Measurements from ENCODE around the gene KMO. TPM values are rescaled to one million over a fixed set of nuclear protein-coding genes. Genes with fewer than 3 reads are reported as not detected.

Gene KMO
- total and polyA plus RNA-seq, 2 of the 8 experiments (the other 6 are each of a cell fraction or from before 2014, with no cell fraction given) = not detected

DNA sequence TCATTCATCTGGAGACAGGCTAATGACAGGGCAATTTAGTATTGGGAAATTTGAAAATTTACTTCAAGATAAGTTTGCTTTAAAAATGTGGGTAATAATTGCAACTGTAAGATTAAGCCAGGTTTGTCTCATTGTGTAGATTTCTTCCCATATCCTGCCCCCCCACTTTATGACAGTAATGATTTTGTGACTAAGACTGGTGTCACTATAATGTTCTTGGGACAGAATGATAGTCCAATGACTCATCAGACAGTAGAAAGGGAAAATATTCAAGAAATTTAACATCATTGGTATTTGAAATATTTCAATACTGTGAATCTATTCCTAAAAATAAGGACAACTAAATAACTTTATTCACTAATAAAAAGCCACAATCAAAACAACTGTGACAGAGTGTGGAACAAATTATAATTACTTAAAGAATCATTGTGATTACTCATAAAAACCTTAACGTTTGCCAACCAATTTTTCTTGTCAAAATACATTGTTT is 49.4 kb upstream of the KMO start:
- no peak overlapping the region for H3K56ac ChIP-seq (replicated peaks; ENCODE audit: insufficient read length, low read depth, low read length)
- H2BK20ac ChIP-seq (ENCODE audit: low read length) = no peak overlapping the region
- H4K8ac ChIP-seq (ENCODE audit: extremely low read depth, insufficient read depth, low read length) = no peak overlapping the region
- no peak for DNase-seq (ENCODE audit: low read depth in 1 of 2, low spot score in 2 of 2)
- WGBS, 2 experiments (ENCODE audit: extremely low coverage in 1 of 2, insufficient coverage in 1 of 2, insufficient read length in 1 of 2, insufficient replicate concordance in 2 of 2, low coverage in 1 of 2, low lambda C conversion rate in 2 of 2, missing lambda C conversion rate in 1 of 2) = 79% methylated on average over 1 of the region's 1 CpG; no CpG with 5 or more reads in 1 of the 2 experiments
- no peak overlapping the region for H4K91ac ChIP-seq (replicated peaks; ENCODE audit: insufficient read length, low read length)
- H3K9ac ChIP-seq (replicated peaks in 1 of 4; ENCODE audit: extremely low read depth in 1 of 4, low read depth in 3 of 4, low read length in 3 of 4) = no peak overlapping the region
- no peak overlapping the region for H2BK5ac ChIP-seq (ENCODE audit: low read depth, low read length)
- H3K4me3 ChIP-seq (ENCODE audit: extremely low read depth in 1 of 4, insufficient read depth in 2 of 4, low read depth in 3 of 4, low read length in 4 of 4) = no peak overlapping the region
- H2AK5ac ChIP-seq (ENCODE audit: low read depth, low read length) = no peak overlapping the region
- no peak overlapping the region for H2AFZ ChIP-seq (ENCODE audit: low read length)
- no peaks in the 10 kb centered on the region for H3K9me3 ChIP-seq (ENCODE audit: insufficient read depth in 2 of 2, low read depth in 1 of 2, low read length in 1 of 2)
- no peak overlapping the region for H3K14ac ChIP-seq (ENCODE audit: insufficient read length)
- no peaks in the 10 kb centered on the region for H3K4me1 ChIP-seq (replicated peaks in 1 of 4; ENCODE audit: control insufficient read depth in 3 of 4, insufficient read depth in 4 of 4, low read length in 3 of 4)
- no peak overlapping the region for H2BK120ac ChIP-seq (replicated peaks; ENCODE audit: low read depth, low read length)
- H3K79me2 ChIP-seq (ENCODE audit: control insufficient read depth in 1 of 2, insufficient read depth in 2 of 2, low read length in 2 of 2) = no peaks in the 10 kb centered on the region
- no peaks in the 10 kb centered on the region for H3K23me2 ChIP-seq (ENCODE audit: low read depth, low read length)
- no peak for FAIRE-seq
- H4K20me1 ChIP-seq (replicated peaks in 1 of 2; ENCODE audit: control insufficient read depth in 1 of 2, insufficient read depth in 2 of 2, low read length in 2 of 2) = no peaks in the 10 kb centered on the region
- no peak for TF ChIP-seq EGR1 (IDR thresholded peaks at IDR 0.05; ENCODE audit: borderline replicate concordance, low read depth, low read length)
- no peak for TF ChIP-seq TAF1 (IDR thresholded peaks at IDR 0.05; ENCODE audit: low read depth, low read length)
- TF ChIP-seq MAFK (IDR thresholded peaks at IDR 0.05; ENCODE audit: low read depth, low read length) = no peak
- TF ChIP-seq RFX5 (IDR thresholded peaks at IDR 0.05; ENCODE audit: borderline replicate concordance, low read depth, low read length) = no peak
- TF ChIP-seq PHF8 (conservative IDR thresholded peaks at IDR 0.05; ENCODE audit: low read depth, low read length) = no peak
- TF ChIP-seq USF2 (IDR thresholded peaks at IDR 0.05; ENCODE audit: low read length) = no peak
- TF ChIP-seq CEBPB (IDR thresholded peaks at IDR 0.05; ENCODE audit: low read depth, low read length) = no peak
- TF ChIP-seq GABPA (IDR thresholded peaks at IDR 0.05; ENCODE audit: borderline replicate concordance, insufficient read depth, low read length) = no peak
- no peak for TF ChIP-seq TAF7 (optimal IDR thresholded peaks at IDR 0.05; ENCODE audit: borderline replicate concordance, low read depth, low read length)
- TF ChIP-seq SP4 (IDR thresholded peaks at IDR 0.05; ENCODE audit: low read length) = no peak
- no peak for TF ChIP-seq SAP30 (IDR thresholded peaks at IDR 0.05; ENCODE audit: insufficient read depth, insufficient replicate concordance, low read length)
- no peak overlapping the region for H3K23ac ChIP-seq (ENCODE audit: insufficient read length)
- H3K27me3 ChIP-seq (replicated peaks in 1 of 4; ENCODE audit: control insufficient read depth in 3 of 4, extremely low read depth in 1 of 4, insufficient read depth in 3 of 4, low read length in 3 of 4) = no peaks in the 10 kb centered on the region
- ChIA-PET CTCF (ENCODE audit: partially characterized antibody) (interaction anchor here (0.6 to 0.7 kb wide), 3 partner anchors 8 to 600 kb away, joined by 3 to 4 read pairs (median 4); no protein-coding TSS in a partner anchor), POLR2A (ENCODE audit: partially characterized antibody) (no interaction called here)
- H4K5ac ChIP-seq (ENCODE audit: insufficient read length, low read depth, low read length) = no peak overlapping the region
- no peak overlapping the region for H3K4ac ChIP-seq (replicated peaks; ENCODE audit: insufficient read length, low read depth, low read length)
- no peak overlapping the region for H3K18ac ChIP-seq (ENCODE audit: extremely low read depth, low read length)
- H2BK15ac ChIP-seq (ENCODE audit: low read length) = no peak overlapping the region
- no peak overlapping the region for H3K27ac ChIP-seq (ENCODE audit: low read depth, low read length)
- H3K36me3 ChIP-seq (ENCODE audit: control insufficient read depth in 2 of 4, insufficient read depth in 4 of 4, low read length in 3 of 4) = no peaks in the 10 kb centered on the region
- no peak overlapping the region for H3K4me2 ChIP-seq (ENCODE audit: insufficient read depth in 1 of 2, low read depth in 2 of 2, low read length in 2 of 2)
- H2BK12ac ChIP-seq (ENCODE audit: low read depth, low read length) = no peak overlapping the region
- no peaks in the 10 kb centered on the region for H3K79me1 ChIP-seq (ENCODE audit: low read depth, low read length)
